K562 (cell line): ENCODE measurements around the gene DDX46. TPM values are rescaled to one million over a fixed set of nuclear protein-coding genes. Genes with fewer than 3 reads are reported as not detected.
A peak's percentile ranks its signal among the peaks of the same experiment; 100 is the strongest.

Experiments used
- ARNT ChIP-seq, 2 experiments: fragments of 450-650 bp; IDR thresholded peaks; 2 replicates each; pipeline ENCODE4 v1.6.1; 2016; ENCODE audit warnings: mild to moderate bottlenecking in 1 of 2
- ATF7 ChIP-seq: fragments of 450-650 bp; IDR thresholded peaks from 2 replicates; pipeline ENCODE4 v1.7.1; 2014; ENCODE audit warnings: mild to moderate bottlenecking, moderate library complexity
- BCLAF1 ChIP-seq, 2 experiments: fragments of 450-650 bp in 1 of 2; IDR thresholded peaks; 2 replicates each; pipeline ENCODE4 v1.6.1; 2011 to 2017; ENCODE audit warnings: low read depth in 2 of 2, antibody characterized with exemption in 1 of 2, borderline replicate concordance in 1 of 2, low read length in 1 of 2, mild to moderate bottlenecking in 1 of 2, mixed read lengths in 1 of 2; ENCODE audit not compliant: control insufficient read depth in 1 of 2
- EP400 ChIP-seq: fragments of 450-650 bp; IDR thresholded peaks from 2 replicates; pipeline ENCODE4 v1.6.1; 2017; ENCODE audit warnings: antibody characterized with exemption, mild to moderate bottlenecking, moderate library complexity
- ESRRA ChIP-seq: fragments of 450-650 bp; IDR thresholded peaks from 2 replicates; pipeline ENCODE4 v1.6.1; 2014; ENCODE audit warnings: low read depth, mild to moderate bottlenecking, moderate library complexity, borderline replicate concordance
- KLF6 ChIP-seq: fragments of 250-450 bp; sonication (Bioruptor Pico); IDR thresholded peaks from 2 replicates; pipeline ENCODE4 v1.4.0; 2020; ENCODE audit warnings: mild to moderate bottlenecking, moderate library complexity, borderline replicate concordance
- NR1H2 ChIP-seq: sonication (generic); formaldehyde crosslinking; IDR thresholded peaks from 2 replicates; pipeline ENCODE4 v1.4.0; 2020; ENCODE audit warnings: mild to moderate bottlenecking, missing genetic modification reagents
- PHB ChIP-seq: fragments of 250-450 bp; sonication (Bioruptor Pico); IDR thresholded peaks from 2 replicates; pipeline ENCODE4 v1.5.0; 2021
- SMAD1 ChIP-seq: fragments of 150-350 bp; IDR thresholded peaks from 2 replicates; pipeline ENCODE4 v1.6.1; 2014; ENCODE audit warnings: low read length, low read depth; ENCODE audit not compliant: partially characterized antibody
- SPI1 ChIP-seq: IDR thresholded peaks from 2 replicates; pipeline ENCODE4 v1.6.1; 2011; ENCODE audit warnings: low read depth, low read length, control low read depth, borderline replicate concordance
- ZBTB49 ChIP-seq: sonication (generic); formaldehyde crosslinking; IDR thresholded peaks from 2 replicates; pipeline ENCODE4 v1.8.0; 2022; ENCODE audit warnings: missing genetic modification reagents, mild to moderate bottlenecking, borderline replicate concordance
- ZNF224 ChIP-seq: sonication (generic); formaldehyde crosslinking; IDR thresholded peaks from 2 replicates; pipeline ENCODE4 v1.8.0; 2022; ENCODE audit warnings: mild to moderate bottlenecking, missing genetic modification reagents
- ZNF512 ChIP-seq: IDR thresholded peaks from 2 replicates; pipeline ENCODE4 v1.6.1; 2016; ENCODE audit warnings: missing genetic modification characterization, missing compliant biosample characterization
- ZNF583 ChIP-seq: fragments of 250-450 bp; sonication (Bioruptor Pico); IDR thresholded peaks from 2 replicates; pipeline ENCODE4 v1.4.0; 2020
- polyA plus RNA-seq, 8 experiments: library from polyadenylated mRNA; depleted of rRNA in 4 of 8; stranded (reverse) in 5 of 8; unstranded in 3 of 8; fragments of >200 nt; fragmentation: Nextera tagmentation in 2 of 8; fragmentation: Illumina TruSeq in 1 of 8; extraction: Ambion mirVana in 2 of 8; extraction: Trizol in 1 of 8; gene quantifications; 2 replicates each; pipeline versions ENCODE4 v1.2.1 to v1.2.3, GENCODE V29; 2011 to 2014; ENCODE audit warnings: inconsistent platforms in 1 of 8, missing spikeins in 1 of 8
- total RNA-seq, 7 experiments: library from RNA; depleted of rRNA in 6 of 7; stranded (reverse); fragments of >200 nt in 6 of 7; fragmentation: Illumina TruSeq in 2 of 7; extraction: Trizol in 2 of 7; gene quantifications; 2 replicates each; pipeline versions ENCODE4 v1.2.1 to v1.2.3, GENCODE V29; 2011 to 2021; ENCODE audit warnings: low replicate concordance in 1 of 7
- TF ChIP-seq, protein P1 (sequence below): sonication (generic); formaldehyde crosslinking; IDR thresholded peaks from 2 replicates; pipeline ENCODE4 v1.8.0; 2022; ENCODE audit warnings: mild to moderate bottlenecking, missing genetic modification reagents
- TF ChIP-seq, protein P2 (sequence below): fragments of 450-650 bp; formaldehyde crosslinking; IDR thresholded peaks from 2 replicates; pipeline ENCODE4 v1.4.0; 2020; ENCODE audit warnings: mild to moderate bottlenecking, mixed read lengths

The DDX46 gene
- total and polyA plus RNA-seq, 9 of the 15 experiments (the other 6 are each of a cell fraction or from before 2014, with no cell fraction given), result 26.2 to 99.0 (median 76.4) TPM

DNA sequence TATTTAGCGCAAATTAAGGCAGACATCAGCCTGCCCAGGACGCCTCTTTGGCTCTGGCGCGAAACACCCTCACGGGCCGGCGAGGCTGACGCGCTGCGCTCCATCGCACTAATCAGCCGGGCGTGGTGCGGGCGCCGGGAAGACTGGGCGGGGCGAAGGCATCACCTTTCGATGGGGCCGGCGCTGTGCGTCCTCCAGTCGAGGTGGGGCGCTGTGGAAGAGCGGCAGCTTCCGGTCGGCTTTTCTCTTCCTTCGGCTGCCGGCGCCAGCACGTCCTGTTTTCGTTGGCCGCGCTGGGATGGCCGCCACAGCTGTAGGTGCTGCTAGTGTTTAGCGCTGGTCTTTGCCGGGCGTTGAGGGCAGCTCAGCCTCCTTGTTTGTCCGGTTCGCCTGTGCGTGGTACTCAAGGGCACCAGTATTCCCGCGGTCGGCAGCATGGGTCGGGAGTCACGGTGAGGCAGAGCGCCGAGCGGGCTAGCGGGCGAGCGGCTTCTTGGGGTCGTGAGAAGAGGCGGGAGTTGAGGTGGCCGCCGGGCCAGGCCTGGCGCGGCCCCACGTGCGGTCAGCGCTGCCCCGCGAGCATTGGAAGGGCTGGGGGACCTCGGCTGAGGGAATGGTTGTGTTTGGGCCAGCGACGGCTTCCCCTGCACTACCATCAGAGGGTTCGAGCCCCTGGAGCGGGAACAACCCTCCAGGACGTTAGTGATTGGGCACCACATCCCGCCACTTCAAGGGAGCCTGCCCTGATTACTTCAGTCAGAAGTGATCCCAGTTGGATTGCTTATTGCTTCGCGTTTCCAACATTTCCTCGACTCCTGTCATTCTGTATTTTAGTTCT is at the start of gene DDX46 (continued):
- TF ChIP-seq ATF7 (peak; percentile 87), ZNF583 (CRISPR knock-in tag) (no peak), SPI1 (peak; percentile 63; the same call in 1 of the 2 replicates), BCLAF1 (IDR thresholded peaks at IDR 0.05; ENCODE audit: borderline replicate concordance in 1 of 2, control insufficient read depth in 1 of 2, low read depth in 2 of 2, low read length in 1 of 2) (peak in 1 of 2 experiments; percentile 83; a peak in 1 of 4 replicates), ARNT (IDR thresholded peaks at IDR 0.05) (peak in 1 of 2 experiments; percentile 29; a peak in 1 of 4 replicates), EP400 (peak; percentile 94), ZNF512 (no peak), ESRRA (peak; percentile 55; the same call in 1 of the 2 replicates), ZBTB49 (CRISPR knock-in tag) (no peak), KLF6 (no peak), ZNF224 (CRISPR knock-in tag) (peak; percentile 58; the same call in 1 of the 2 replicates), SMAD1 (peak; percentile 58), PHB (CRISPR knock-in tag) (no peak), NR1H2 (peak; percentile 73; the same call in 1 of the 2 replicates)
- TF ChIP-seq, protein P1, sequence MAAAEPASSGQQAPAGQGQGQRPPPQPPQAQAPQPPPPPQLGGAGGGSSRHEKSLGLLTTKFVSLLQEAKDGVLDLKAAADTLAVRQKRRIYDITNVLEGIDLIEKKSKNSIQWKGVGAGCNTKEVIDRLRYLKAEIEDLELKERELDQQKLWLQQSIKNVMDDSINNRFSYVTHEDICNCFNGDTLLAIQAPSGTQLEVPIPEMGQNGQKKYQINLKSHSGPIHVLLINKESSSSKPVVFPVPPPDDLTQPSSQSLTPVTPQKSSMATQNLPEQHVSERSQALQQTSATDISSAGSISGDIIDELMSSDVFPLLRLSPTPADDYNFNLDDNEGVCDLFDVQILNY (CRISPR knock-in tag), result peak; percentile 39; the same call in 1 of the 2 replicates
- TF ChIP-seq, protein P2, sequence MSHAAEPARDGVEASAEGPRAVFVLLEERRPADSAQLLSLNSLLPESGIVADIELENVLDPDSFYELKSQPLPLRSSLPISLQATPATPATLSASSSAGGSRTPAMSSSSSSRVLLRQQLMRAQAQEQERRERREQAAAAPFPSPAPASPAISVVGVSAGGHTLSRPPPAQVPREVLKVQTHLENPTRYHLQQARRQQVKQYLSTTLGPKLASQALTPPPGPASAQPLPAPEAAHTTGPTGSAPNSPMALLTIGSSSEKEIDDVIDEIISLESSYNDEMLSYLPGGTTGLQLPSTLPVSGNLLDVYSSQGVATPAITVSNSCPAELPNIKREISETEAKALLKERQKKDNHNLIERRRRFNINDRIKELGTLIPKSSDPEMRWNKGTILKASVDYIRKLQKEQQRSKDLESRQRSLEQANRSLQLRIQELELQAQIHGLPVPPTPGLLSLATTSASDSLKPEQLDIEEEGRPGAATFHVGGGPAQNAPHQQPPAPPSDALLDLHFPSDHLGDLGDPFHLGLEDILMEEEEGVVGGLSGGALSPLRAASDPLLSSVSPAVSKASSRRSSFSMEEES (CRISPR knock-in tag), result no peak
